ENCODE results near the gene GET3.

Gene GET3

DNA sequence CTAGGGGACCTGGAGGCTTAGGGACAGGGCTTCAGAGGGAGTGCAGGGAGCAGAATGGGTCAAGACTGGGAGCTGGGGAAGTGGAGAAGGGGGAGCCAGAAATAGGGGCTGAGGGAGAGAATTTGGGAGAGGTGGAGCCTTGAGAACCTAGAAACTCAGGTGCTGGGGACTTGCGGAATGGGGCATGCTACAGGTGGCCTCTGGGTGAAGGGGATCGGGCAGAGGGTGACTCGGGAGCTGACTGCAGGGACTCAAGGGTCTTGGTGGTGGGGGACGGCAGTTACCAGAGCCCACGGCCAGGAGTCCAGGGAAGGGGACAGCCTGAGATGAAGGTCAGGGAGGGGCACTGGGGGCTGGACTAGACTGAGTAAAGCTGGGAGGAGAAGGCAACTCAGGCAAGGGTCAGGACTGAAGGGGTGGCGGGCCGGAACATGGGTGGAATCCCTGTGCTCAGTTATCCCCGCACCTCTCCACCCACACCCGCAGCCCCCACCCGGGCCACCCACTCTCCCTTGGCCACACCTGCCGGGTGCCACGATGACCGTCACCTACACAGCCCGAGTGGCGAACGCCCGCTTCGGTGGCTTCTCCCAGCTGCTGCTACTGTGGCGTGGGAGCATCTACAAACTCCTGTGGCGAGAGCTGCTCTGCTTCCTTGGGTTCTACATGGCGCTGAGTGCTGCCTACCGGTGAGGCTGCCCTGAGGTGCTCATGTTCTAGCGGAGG, 14.9 kb downstream of the GET3 start:
- DNase-seq (ENCODE audit: low read depth in 2 of 2): no peak

DNA sequence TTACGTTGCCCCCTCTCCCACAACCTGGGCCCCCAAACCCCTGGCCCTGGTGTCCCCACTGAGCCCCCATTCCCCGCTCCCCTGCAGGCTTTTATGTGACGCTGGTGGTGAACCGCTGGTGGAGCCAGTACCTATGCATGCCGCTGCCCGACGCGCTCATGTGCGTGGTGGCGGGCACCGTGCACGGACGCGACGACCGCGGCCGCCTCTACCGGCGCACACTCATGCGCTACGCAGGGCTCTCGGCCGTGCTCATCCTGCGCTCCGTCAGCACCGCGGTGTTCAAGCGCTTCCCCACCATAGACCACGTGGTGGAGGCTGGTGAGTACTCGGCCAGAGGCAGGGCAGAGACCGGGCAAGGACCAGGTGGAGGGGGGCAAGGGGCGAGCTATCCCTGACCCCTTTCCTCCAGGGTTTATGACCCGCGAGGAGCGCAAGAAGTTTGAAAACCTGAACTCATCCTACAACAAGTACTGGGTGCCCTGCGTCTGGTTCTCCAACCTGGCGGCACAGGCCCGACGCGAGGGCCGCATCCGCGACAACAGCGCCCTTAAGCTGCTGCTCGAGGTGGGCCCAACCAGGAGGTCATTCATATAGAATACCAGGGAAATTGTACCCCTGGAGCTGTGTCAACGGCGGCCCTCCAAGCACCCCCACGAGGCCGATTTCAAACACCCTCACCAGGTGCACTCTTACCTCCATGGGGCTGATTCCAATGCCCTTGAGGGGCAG, 17.3 kb downstream of the GET3 start:
- no peak for DNase-seq (ENCODE audit: low read depth in 2 of 2)

DNA sequence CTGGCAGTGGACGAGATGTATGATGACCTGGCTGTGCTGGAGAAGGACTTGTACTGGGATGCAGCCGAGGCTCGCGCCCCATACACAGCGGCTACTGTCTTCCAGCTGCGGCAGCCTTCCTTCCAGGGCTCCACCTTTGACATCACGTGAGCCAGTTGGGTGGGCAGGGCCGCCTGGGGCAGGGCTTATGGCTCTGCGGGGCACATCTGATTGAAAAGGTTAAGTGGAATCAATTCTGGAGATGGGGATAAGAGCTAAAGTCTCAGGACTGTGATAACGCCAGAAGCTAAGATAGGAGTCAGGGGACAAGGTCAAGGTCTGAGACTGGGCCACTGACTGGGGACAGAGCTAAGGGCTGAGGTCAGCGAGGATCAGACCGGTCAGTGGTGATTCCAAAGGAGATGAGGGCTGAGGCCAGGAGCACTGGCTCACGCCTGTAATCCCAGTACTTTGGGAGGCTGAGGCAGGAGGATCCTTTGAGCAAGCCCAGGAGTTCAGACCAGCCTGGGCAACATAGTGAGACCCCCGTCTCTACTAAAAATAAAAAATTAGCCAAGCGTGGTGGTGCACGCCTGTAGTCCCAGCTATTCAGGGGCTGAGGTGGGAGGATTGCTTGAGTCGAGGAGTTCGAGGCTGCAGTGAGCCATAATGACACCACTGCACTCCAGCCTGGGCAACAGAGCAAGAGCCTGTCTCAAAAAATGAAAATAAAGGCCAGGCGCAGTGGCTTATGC, 19.0 kb downstream of the GET3 start:
- DNase-seq (ENCODE audit: low read depth in 2 of 2): no peak

DNA sequence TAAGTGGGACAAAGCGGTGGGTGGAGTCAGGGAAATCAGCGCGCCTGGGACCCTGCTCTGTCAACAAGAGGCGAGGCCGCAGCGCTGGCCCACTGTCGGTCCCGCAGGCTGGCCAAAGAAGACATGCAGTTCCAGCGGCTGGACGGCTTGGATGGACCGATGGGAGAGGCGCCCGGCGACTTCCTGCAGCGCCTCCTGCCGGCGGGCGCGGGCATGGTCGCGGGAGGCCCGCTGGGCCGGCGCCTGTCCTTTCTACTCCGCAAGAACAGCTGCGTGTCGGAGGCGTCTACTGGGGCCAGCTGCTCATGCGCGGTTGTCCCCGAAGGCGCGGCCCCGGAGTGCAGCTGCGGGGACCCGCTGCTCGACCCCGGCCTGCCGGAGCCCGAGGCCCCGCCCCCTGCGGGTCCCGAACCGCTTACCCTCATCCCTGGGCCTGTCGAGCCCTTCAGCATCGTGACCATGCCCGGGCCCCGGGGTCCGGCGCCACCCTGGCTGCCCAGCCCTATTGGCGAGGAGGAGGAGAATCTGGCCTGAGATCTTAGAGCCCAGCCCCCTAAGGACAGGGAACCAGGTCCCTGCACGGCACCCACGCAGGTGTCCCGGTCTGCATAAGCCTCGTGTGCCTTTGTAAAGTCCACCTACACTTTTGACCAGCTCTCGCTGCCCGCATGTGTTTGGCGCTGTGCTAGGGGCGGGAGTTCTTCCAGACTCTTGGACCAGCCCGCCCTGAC, 20.4 kb downstream of the GET3 start:
- no peak for DNase-seq (ENCODE audit: low read depth in 2 of 2)

DNA sequence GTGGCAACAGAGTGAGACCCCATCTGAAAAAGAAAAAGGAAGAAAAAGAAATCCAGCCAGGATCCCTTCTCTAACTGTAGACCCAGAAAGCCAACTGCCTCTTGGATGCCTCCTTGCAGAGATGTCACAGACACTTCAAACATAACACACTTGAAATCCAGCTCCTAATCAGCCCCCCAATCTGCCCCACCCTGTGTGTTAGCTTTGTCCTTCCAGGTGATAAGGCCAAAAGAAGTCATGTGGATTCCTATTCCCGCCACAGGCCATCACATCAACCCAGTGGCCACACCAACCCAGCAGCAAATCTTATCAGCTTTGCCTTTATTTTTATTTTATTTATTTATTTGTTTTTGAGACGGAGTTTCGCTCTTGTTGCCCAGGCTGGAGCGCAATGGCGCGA, 22.4 kb downstream of the GET3 start:
- no peak for DNase-seq (ENCODE audit: low read depth in 2 of 2)

DNA sequence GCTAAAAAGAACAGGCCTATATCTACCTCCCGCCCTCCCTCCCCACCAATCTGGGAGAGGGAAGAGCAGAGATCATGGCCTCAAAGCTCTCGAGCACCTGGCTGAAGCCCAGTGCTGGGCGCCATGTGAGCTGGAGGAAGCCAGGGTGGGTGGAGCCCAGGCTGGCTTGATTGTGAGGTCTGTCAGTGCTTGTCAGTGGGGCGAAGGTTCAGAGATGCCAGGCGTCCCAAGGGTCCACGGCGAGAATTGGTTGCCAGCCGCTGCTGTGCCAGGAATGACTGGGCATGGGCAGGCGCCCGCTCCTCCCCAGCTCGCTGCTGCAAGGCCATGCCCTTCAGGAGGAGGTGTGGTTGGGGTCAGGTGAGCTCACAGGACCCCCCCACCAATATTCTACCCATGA, 25.8 kb downstream of the GET3 start:
- DNase-seq (ENCODE audit: low read depth in 2 of 2): no peak

DNA sequence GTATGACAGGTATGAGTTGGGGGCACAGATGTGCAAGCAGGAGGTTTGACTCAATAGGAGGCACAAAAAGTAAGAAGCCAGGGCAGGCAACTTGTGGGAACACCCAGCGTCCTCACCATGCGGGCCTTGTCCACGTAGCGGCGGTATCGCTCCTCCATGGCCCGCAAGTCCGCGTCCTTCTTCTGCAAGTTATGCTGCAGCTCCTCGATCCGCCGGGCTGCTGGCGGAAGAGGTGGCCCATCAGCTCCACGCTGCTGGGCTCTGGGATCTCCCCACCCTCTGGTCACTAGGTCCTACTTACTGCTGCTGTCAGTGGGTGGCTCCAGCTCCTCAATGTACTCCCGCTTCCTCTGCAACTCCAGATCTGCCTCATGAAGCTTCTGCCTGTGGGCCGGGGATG, 27.4 kb downstream of the GET3 start:
- no peak for DNase-seq (ENCODE audit: low read depth in 2 of 2)

DNA sequence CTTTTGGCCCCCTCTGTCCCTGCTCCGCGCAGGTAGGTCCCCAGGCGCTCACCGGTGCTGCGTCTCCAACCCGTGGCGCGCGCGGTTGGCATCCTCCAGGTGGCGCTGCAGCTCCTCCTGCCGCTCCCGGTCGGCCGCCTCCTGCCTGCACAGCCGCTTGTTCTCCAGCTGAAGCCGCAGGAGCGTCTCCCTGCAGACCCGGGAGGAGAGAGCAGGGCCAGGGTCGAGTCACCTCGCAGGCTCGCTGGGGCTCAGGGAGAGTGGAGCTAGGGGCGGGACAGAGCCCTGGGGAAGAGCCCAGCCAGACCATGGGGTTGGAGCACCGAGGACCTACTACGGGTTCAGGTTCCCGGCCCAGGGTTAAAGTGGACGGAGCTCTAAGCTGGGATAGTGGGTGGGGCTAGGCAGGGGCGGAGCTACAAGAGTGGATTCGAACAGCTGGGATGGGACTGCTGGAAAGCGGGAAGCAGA, 28.8 kb downstream of the GET3 start:
- no peak for DNase-seq (ENCODE audit: low read depth in 2 of 2)

DNA sequence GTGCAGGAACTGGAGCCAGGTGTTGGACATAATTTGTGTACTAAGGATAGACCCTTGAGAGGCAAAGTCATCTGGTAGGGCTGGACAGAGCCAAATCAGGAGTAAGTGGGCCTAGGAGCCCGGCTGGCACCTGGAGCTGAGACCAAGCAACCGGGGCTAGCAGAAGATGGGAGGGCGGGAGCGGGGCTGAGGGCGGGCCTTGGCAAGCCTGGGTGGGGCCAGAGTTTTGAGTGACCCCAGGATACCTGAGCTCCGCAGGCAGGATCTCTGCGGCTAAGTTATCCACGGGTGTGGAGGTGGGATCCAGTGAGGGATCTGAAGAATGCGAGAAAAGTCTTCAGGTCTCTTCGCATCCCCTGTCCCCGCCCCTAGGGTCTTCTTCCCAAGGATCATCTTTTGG, 29.9 kb downstream of the GET3 start:
- DNase-seq (ENCODE audit: low read depth in 2 of 2): no peak

DNA sequence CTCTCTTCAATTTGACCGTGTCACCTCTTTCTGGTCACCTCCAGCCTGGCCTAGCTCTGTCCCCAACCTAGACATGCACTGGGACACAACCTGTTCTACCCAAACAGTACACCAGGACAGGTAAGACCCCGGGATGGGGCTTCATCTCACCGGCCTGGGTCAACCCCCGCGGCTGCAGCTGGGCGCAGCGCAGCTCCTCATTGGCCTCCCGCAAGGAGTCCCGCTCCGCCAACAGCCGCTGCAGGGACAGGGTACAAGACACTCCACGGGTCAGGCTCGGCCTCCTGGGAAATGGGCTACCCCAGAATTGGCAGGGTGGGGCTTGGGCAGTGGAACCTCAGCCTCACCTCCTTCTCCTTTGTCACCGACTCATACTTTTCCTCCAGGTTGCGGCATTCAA, 30.4 kb downstream of the GET3 start:
- DNase-seq (ENCODE audit: low read depth in 2 of 2): no peak

DNA sequence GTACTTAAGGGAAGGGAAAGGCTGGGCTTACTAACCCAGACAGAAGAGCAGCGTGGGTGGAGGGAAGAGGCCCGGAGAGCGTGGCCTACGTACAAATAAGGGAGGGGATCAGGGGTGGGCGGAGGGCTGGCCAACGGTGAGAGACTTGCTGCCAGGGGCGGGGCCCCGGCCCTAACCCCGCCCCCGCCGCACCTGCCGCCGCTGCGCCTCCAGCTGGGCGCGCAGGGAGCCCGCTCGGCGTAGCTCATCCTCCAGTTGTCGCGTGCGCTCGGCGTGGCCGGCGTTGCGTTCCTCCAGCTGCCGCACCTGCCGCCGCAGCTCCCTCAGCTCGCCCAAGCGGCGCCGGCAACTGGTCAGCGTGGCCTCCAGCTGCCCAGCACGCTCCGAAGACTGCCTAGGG, 32.4 kb downstream of the GET3 start:
- DNase-seq (ENCODE audit: low read depth in 2 of 2): no peak

DNA sequence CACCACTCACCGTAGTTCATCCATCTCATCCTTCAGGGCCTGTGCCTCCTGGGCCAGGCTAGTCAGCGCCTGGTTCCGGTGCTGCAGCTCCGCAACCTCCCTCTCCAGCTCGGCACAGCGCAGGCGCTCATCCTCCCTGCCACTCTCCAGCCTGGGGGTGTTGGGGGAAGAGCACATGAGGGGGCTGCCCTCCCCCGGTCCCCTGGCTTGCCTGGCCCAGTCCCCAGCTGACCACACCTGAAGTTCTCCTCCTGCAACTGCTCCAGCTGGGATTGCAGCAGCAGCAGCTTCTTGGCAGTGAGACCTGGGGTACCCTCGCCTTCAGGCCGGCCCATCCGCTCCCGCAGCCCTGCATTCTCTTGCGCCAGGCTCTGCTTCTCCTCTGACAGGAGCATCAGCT, 33.6 kb downstream of the GET3 start:
- no peak for DNase-seq (ENCODE audit: low read depth in 2 of 2)

DNA sequence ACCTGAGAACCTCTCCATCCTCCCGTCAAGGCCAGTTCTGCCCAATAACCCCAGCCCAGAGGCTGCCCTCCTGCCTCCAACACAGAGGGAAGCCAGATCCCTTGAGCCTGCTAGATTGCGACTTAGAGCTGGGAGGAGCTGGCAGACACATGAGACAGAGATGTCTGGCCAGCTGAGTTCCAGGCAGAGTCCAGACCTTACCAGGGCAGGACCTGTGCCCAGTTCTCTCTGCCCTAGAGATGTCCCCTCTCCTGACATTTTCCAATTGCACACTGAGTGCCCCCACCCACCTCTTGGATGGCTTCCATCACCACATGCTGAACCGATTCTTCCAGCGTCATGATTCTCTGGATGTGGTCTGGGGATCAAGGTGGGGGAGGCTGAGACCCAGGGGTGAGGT, 35.0 kb downstream of the GET3 start:
- DNase-seq (ENCODE audit: low read depth in 2 of 2): no peak

DNA sequence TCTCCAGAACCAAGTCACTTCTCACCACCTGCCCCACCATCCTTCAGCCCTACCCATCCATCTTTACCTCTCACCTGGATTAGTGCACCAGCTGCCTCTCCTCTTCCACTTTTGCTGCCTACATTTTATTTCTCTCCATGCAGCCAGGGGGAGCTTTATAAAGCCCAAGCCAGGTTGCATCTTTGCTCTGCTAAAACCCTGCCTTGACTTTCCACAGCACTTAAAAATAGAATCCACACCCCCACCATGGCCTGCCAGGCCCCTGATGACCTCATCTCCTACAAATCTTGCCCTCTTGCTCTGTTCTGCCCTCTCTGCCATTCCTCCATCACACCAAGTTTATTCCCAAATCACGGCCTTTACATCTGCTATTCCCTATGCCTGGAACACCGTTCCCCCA, 36.3 kb downstream of the GET3 start:
- DNase-seq (ENCODE audit: low read depth in 2 of 2): no peak

DNA sequence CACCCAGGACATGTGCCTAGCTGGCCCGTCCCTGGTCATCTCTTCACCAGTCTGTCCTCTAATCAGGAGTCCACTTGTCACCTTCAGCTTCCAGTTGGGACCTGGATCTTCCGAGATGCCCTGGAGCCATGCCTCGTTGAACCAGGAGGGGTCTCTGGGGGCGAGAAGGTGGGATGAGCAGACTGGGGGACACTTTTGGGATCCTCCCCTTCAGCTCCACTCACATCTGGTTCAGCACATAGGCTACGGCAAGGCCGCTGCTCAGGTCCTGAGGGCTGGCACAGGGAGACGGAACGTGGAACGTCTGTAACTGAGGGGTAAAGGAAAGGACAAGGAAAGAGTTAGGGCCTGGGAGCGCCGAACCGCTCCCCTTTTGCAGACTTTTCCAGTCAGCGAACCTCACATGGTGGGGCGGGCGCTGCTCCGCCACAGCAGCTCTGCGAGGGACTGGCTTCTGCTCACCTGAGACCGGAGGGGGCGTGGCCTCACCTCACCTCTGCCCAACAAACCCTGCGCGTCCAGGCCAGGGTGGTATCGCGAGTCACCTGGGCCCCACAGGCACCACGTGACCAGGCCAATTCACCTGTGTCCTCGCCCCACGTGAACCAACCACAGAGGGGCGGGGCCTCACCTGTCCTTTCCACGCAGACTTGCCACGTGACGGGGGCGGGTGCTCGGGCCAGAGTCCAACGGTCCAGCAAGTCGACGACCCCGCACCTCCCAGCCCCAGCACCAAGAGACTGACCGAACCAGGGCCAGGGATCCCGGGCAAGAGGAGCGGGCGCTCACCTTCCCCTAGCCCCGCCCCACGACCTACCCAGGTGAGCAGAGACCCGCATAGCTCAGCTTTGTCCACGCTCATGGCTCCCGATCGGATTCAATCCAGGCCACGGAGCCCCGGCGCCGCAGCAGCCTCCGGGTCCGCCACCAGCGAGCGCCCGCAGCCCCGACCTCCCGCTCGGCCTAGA, 37.6 kb downstream of the GET3 start, which contains the start of gene HOOK2:
HOOK2 (minus strand) TSS at position 965 of the 968 bp plus-strand sequence; CDS start at position 862, 103 bp downstream.
- DNase-seq (ENCODE audit: low read depth in 2 of 2): no peak

DNA sequence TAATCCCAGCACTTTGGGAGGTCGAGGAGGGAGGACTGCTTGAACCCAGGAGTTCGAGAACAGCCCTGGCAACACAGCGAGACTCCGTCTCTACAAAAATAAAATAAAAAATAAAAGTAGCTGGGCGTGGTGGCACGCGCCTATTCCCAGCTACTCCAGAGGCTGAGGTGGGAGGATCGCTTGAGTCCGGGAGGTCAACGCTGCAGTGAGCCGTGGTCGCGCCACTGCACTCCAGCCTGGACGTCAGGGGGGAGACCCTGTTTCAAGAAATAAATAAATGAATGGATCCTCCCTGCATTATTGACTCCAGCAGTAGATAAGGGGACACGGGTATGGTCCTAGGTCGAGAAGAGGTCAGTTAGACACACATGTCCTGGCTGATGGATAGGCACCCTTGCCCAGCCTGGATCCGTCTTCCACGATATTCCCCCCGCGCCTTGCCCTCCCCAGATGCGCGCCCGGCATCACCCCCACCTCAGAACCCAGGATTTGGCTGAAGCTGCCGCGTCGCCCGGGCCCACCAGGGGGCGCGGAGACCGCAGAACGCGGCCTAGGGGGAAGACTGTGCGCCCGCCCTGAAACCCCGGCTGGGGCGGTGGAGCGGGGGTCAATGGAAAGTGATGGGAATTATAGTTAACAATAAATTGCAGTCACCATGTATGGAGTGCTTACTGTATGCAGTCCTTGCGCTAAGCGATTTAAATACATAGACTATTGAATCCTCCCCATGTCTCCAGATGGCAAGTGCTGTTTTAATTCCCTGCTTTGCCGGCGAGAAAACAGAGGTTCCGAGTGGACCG, 40.1 kb downstream of the GET3 start:
- DNase-seq (ENCODE audit: low read depth in 2 of 2): no peak

DNA sequence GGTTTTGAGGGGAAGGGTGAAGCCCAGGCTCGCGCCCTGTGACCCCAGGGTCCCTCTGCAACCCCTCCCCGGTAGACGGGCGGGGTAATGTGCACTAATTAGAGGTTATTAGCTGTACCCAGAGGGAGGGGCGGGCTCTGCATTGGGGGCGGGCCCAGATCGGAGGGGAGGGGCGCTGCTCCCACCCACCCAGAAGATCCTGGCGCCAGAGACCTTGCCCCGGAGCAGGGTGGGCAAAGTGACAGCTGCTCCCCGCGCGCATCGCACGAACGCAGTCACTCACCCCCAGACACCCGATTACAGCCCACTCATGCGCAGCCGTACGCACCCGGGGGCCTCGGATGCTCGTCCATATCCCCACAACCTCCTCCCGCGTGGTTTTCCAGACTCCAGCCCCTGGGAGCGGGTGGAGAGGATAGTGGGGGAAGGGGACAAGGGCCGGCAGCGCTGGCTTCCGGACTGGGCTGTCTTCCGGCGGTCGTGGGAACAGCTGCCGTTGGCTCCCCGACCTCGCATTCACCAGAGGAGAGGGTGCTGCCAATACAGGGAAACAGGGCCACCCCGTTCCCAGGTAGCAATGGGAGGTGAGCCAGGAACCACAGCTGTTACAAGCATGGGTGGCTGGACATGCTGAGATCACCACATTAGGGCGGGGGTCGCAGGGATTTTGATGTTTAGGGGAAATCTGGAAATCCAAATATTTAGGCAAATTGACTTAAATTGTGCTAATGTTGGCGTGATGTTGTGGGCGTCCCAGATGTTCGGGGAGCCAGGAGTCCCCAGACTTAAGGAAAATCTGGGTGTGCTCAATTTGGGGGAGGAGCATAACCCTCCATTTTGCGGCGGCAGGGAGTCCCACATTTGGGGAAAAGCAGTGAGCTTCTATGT, 41.0 kb downstream of the GET3 start:
- no peak for DNase-seq (ENCODE audit: low read depth in 2 of 2)

DNA sequence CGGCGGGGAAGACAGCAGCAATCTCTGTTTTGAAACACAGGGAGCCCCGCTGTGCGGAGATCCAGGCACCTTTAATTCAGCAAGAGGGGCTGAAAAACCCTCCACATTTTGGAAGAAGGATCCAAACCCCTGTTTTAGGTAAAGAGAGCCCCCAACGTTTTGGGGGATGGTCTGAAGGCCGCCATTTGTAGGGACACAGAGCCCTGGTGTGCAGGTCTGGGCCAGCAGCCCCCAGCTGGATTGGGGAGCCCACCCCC, 41.5 kb downstream of the GET3 start:
- no peak for DNase-seq (ENCODE audit: low read depth in 2 of 2)

Data from fibroblast of skin of left biceps (primary cell).